H9 (cell line): ENCODE data around the gene ALAD. TPM values are rescaled to one million over a fixed set of nuclear protein-coding genes. Genes with fewer than 3 reads are reported as not detected.

Experiments
- DNase-seq: peaks from one replicate; pipeline ENCODE4 v3.0.0-alpha.2; 2017
- H2AFZ ChIP-seq: one replicate; pipeline ENCODE4 v1.6.1; 2013; ENCODE audit warnings: mild to moderate bottlenecking, low read length, control low read depth, moderate library complexity
- H2AK5ac ChIP-seq: 2 replicates; pipeline ENCODE4 v1.6.1; 2013; ENCODE audit warnings: low read length, control low read depth, mixed read lengths; ENCODE audit not compliant: insufficient read length
- H2BK120ac ChIP-seq: one replicate; pipeline ENCODE4 v1.6.1; 2013; ENCODE audit warnings: low read depth, mild to moderate bottlenecking, low read length, control low read depth, inconsistent platforms; ENCODE audit not compliant: poor library complexity, severe bottlenecking
- H2BK12ac ChIP-seq: 2 replicates; pipeline ENCODE4 v1.6.1; 2013; ENCODE audit warnings: low read length, control low read depth, mixed read lengths, low read depth; ENCODE audit not compliant: insufficient read length
- H2BK15ac ChIP-seq: 2 replicates; pipeline ENCODE4 v1.6.1; 2013; ENCODE audit warnings: low read depth, low read length, control low read depth
- H2BK20ac ChIP-seq: one replicate; pipeline ENCODE4 v1.6.1; 2013; ENCODE audit warnings: low read depth, mild to moderate bottlenecking, low read length, control low read depth, inconsistent platforms; ENCODE audit not compliant: poor library complexity, severe bottlenecking
- H2BK5ac ChIP-seq: 2 replicates; pipeline ENCODE4 v1.6.1; 2013; ENCODE audit warnings: low read length, control low read depth, mixed read lengths; ENCODE audit not compliant: insufficient read length
- H3K14ac ChIP-seq: 2 replicates; pipeline ENCODE4 v1.6.1; 2013; ENCODE audit warnings: low read length, control low read depth; ENCODE audit not compliant: insufficient read depth
- H3K18ac ChIP-seq: 2 replicates; pipeline ENCODE4 v1.6.1; 2013; ENCODE audit warnings: low read depth, mild to moderate bottlenecking, mixed read lengths, low read length, control low read depth; ENCODE audit not compliant: insufficient read length
- H3K23ac ChIP-seq: 2 replicates; pipeline ENCODE4 v1.6.1; 2013; ENCODE audit warnings: low read length, control low read depth, mixed read lengths, low read depth; ENCODE audit not compliant: insufficient read length
- H3K23me2 ChIP-seq: 2 replicates; pipeline ENCODE4 v1.6.1; 2013; ENCODE audit warnings: low read depth, mild to moderate bottlenecking, mixed read lengths, low read length, control low read depth; ENCODE audit not compliant: insufficient read length, poor library complexity, severe bottlenecking
- H3K27ac ChIP-seq: 2 replicates; pipeline ENCODE4 v1.5.1; 2013; ENCODE audit warnings: low read length, control low read depth, mixed read lengths, low read depth; ENCODE audit not compliant: insufficient read length
- H3K27me3 ChIP-seq: 2 replicates; pipeline ENCODE4 v1.6.1; 2013; ENCODE audit warnings: low read length, control low read depth, inconsistent platforms; ENCODE audit not compliant: insufficient read depth
- H3K4ac ChIP-seq: 2 replicates; pipeline ENCODE4 v1.6.1; 2013; ENCODE audit warnings: low read depth, mild to moderate bottlenecking, control low read depth, inconsistent platforms, low read length, moderate library complexity
- H3K4me1 ChIP-seq: 2 replicates; pipeline ENCODE4 v1.6.1; 2013; ENCODE audit warnings: low read length, control low read depth, inconsistent platforms; ENCODE audit not compliant: insufficient read depth
- H3K4me2 ChIP-seq: 2 replicates; pipeline ENCODE4 v1.6.1; 2013; ENCODE audit warnings: low read length, control low read depth, mixed read lengths; ENCODE audit not compliant: insufficient read length, insufficient read depth
- H3K56ac ChIP-seq: 2 replicates; pipeline ENCODE4 v1.6.1; 2013; ENCODE audit warnings: low read depth, mild to moderate bottlenecking, mixed read lengths, low read length, control low read depth; ENCODE audit not compliant: insufficient read length
- H3K79me1 ChIP-seq: 2 replicates; pipeline ENCODE4 v1.6.1; 2013; ENCODE audit warnings: low read depth, mild to moderate bottlenecking, moderate library complexity, low read length, control low read depth, inconsistent platforms; ENCODE audit not compliant: insufficient read depth, poor library complexity, severe bottlenecking
- H3K79me2 ChIP-seq: 2 replicates; pipeline ENCODE4 v1.6.1; 2013; ENCODE audit warnings: low read length, control low read depth, inconsistent platforms; ENCODE audit not compliant: insufficient read depth
- H3K9ac ChIP-seq: 2 replicates; pipeline ENCODE4 v1.6.1; 2013; ENCODE audit warnings: low read length, control low read depth, mixed read lengths; ENCODE audit not compliant: insufficient read length; ENCODE audit errors: extremely low read depth
- H3K9me3 ChIP-seq: one replicate; pipeline ENCODE4 v1.6.1; 2013; ENCODE audit warnings: low read depth, low read length, inconsistent platforms; ENCODE audit not compliant: control insufficient read depth
- H3T11ph ChIP-seq: one replicate; pipeline ENCODE4 v1.6.1; 2013; ENCODE audit warnings: mild to moderate bottlenecking, low read length, control low read depth, inconsistent platforms
- H4K20me1 ChIP-seq: one replicate; pipeline ENCODE4 v1.6.1; 2013; ENCODE audit not compliant: control insufficient read depth, insufficient read length, insufficient read depth
- H4K5ac ChIP-seq: 2 replicates; pipeline ENCODE4 v1.6.1; 2013; ENCODE audit warnings: low read depth, mild to moderate bottlenecking, mixed read lengths, low read length, control low read depth; ENCODE audit not compliant: insufficient read length
- H4K8ac ChIP-seq: replicated peaks from 2 replicates; pipeline ENCODE4 v1.6.1; 2013; ENCODE audit warnings: low read length, control low read depth, mixed read lengths, low read depth; ENCODE audit not compliant: insufficient read length
- H4K91ac ChIP-seq: 2 replicates; pipeline ENCODE4 v1.6.1; 2013; ENCODE audit warnings: low read depth, mild to moderate bottlenecking, moderate library complexity, mixed read lengths, low read length, control low read depth; ENCODE audit not compliant: insufficient read length
- H3K27ac Mint-ChIP-seq, 3 experiments: 2 replicates in 2 of 3; 3 replicates in 1 of 3; pipeline ENCODE4 v1.8.0; 2020 to 2021; ENCODE audit warnings: mixed read lengths in 3 of 3, mild to moderate bottlenecking in 1 of 3, moderate library complexity in 1 of 3
- H3K27me3 Mint-ChIP-seq: 2 replicates; pipeline ENCODE4 v1.8.0; 2021; ENCODE audit warnings: low read depth, mild to moderate bottlenecking, moderate library complexity, mixed read lengths
- H3K36me3 Mint-ChIP-seq, 3 experiments: 2 replicates in 2 of 3; 3 replicates in 1 of 3; pipeline ENCODE4 v1.8.0; 2020 to 2021; ENCODE audit warnings: low read depth in 3 of 3, mixed read lengths in 3 of 3; ENCODE audit not compliant: insufficient read depth in 1 of 3
- H3K4me1 Mint-ChIP-seq, 2 experiments: 2 replicates each; pipeline ENCODE4 v1.8.0; 2020; ENCODE audit warnings: mixed read lengths in 2 of 2
- H3K4me3 Mint-ChIP-seq, 2 experiments: 2 replicates in 1 of 2; 3 replicates in 1 of 2; pipeline ENCODE4 v1.8.0; 2020 to 2021; ENCODE audit warnings: mild to moderate bottlenecking in 2 of 2, mixed read lengths in 2 of 2, moderate library complexity in 1 of 2
- H3K9me3 Mint-ChIP-seq, 2 experiments: 2 replicates in 1 of 2; 3 replicates in 1 of 2; pipeline ENCODE4 v1.8.0; 2020; ENCODE audit warnings: mild to moderate bottlenecking in 2 of 2, mixed read lengths in 2 of 2, moderate library complexity in 1 of 2
- CTCF ChIP-seq: fragments of 200-600 bp; sonication (generic); conservative IDR thresholded peaks from 3 replicates; pipeline ENCODE4 v1.8.0; 2021; ENCODE audit warnings: antibody characterized with exemption, mild to moderate bottlenecking
- WGBS: extraction: QIAGEN DNeasy Blood & Tissue Kit; methylation state at CpG from one replicate; pipeline ENCODE4 v1.1.7; 2013; ENCODE audit warnings: missing lambda C conversion rate, low lambda C conversion rate, mixed read lengths; ENCODE audit not compliant: insufficient read length; ENCODE audit errors: extremely low coverage; 5-methylcytosine and 5-hydroxymethylcytosine counted together
- total RNA-seq: library from RNA; stranded (reverse); gene quantifications from 2 replicates; pipeline ENCODE4 v1.2.1, GENCODE V29; 2021

Gene ALAD
- total RNA-seq, 1 experiment from 2014 or later, result 13.2 TPM

GRCh38 chr9:113337714-113338113, 63.4 kb downstream of the ALAD start:
- Histone ChIP-seq H3K4me2 (no peak overlapping the region), H2BK5ac (no peak overlapping the region), H3K27ac (no peak overlapping the region), H3K23me2 (peaks cover 9% of the 10 kb centered on the region), H4K20me1 (no peaks in the 10 kb centered on the region), H3K27me3 (no peaks in the 10 kb centered on the region; the same call in 1 of the 2 replicates), H3K4me1 (no peaks in the 10 kb centered on the region), H3K4ac (no peak overlapping the region), H4K91ac (no peak overlapping the region), H2BK15ac (no peak overlapping the region), H2BK12ac (no peak overlapping the region), H3K9me3 (no peaks in the 10 kb centered on the region), H4K8ac (no peak overlapping the region), H3K23ac (no peak overlapping the region), H4K5ac (no peak overlapping the region), H3K14ac (no peak overlapping the region), H3K56ac (no peak overlapping the region), H3K79me1 (no peaks in the 10 kb centered on the region), H2BK20ac (no peak overlapping the region), H2AFZ (no peak overlapping the region), H3T11ph (no peak overlapping the region), H3K18ac (no peak overlapping the region), H2BK120ac (no peak overlapping the region), H3K79me2 (no peaks in the 10 kb centered on the region), H2AK5ac (no peak overlapping the region), H3K9ac (no peak overlapping the region)
- peaks cover 32% of the 10 kb centered on the region for H3K27me3 Mint-ChIP-seq
- DNase-seq, result no peak
- WGBS, result no CpG with 5 or more reads among the region's 2 CpGs
- no peak overlapping the region for H3K4me3 Mint-ChIP-seq
- H3K4me1 Mint-ChIP-seq, result peaks cover 0 to 7% of the 10 kb centered on the region in 2 experiments
- H3K9me3 Mint-ChIP-seq, result no peaks in the 10 kb centered on the region; a peak in 1 of 5 replicates
- H3K36me3 Mint-ChIP-seq, result no peaks in the 10 kb centered on the region
- no peak overlapping the region for H3K27ac Mint-ChIP-seq
- TF ChIP-seq CTCF, result no peak

Other genes starting within 250 kb of the ALAD start
- 18.5 and 19.3 TPM in 2 replicates for gene FKBP15, start 180.0 kb downstream of the ALAD start, total RNA-seq
- gene SLC31A1, start 179.7 kb downstream of the ALAD start, total RNA-seq, result 34.4 and 34.8 TPM in 2 replicates
- gene CDC26, start 125.7 kb downstream of the ALAD start, total RNA-seq, result 37.8 and 38.6 TPM in 2 replicates
- gene PRPF4, start 125.6 kb downstream of the ALAD start, total RNA-seq, result 48.5 and 49.8 TPM in 2 replicates
- gene RNF183, start 97.9 kb downstream of the ALAD start, total RNA-seq, result 0.33 TPM in 1 of 2 replicates, not detected in the other
- 0.59 and 0.72 TPM in 2 replicates for gene WDR31, start 61.0 kb downstream of the ALAD start, total RNA-seq
- 4.5 and 5.1 TPM in 2 replicates for gene BSPRY, start 51.7 kb downstream of the ALAD start, total RNA-seq
- 10.8 and 10.9 TPM in 2 replicates for gene HDHD3, start 24.3 kb downstream of the ALAD start, total RNA-seq
- gene POLE3, start 9.4 kb upstream of the ALAD start, total RNA-seq, result 82.4 and 85.9 TPM in 2 replicates
- gene C9orf43, start 9.5 kb upstream of the ALAD start, total RNA-seq, result 0.24 and 0.57 TPM in 2 replicates
- gene RGS3, start 62.4 kb upstream of the ALAD start, total RNA-seq, result 12.1 and 13.9 TPM in 2 replicates